Activated CD8-positive, alpha-beta T cell treated with anti-CD3 and anti-CD28 coated beads for 36 hours (primary cell): ENCODE results near the gene ANKDD1B. TPM values are rescaled to one million over a fixed set of nuclear protein-coding genes. Genes with fewer than 3 reads are reported as not detected.

Experiments
- ATAC-seq: fragments of 200-7000 bp; cut with Tn5 transposase; one replicate; pipeline ENCODE4 v1.10.0; 2021; ENCODE audit warnings: mild to moderate bottlenecking, moderate library complexity
- CTCF ChIA-PET: fragments of 350-600 bp; sonication (Branson Sonifier 250); formaldehyde crosslinking; loops from one replicate; lab custom pipeline; 2021; ENCODE audit warnings: antibody characterized with exemption; lab: Charles Lee
- POLR2A ChIA-PET: fragments of 350-600 bp; sonication (Branson Sonifier 250); formaldehyde crosslinking; loops from one replicate; lab custom pipeline; 2021; ENCODE audit warnings: antibody characterized with exemption; lab: Charles Lee
- DNase-seq: peaks from one replicate; pipeline ENCODE4 v3.0.0-alpha.2; 2020
- H3K27ac Mint-ChIP-seq: one replicate; pipeline ENCODE4 v1.8.0; 2021; ENCODE audit warnings: mild to moderate bottlenecking, mixed read lengths
- H3K27me3 Mint-ChIP-seq: one replicate; pipeline ENCODE4 v1.8.0; 2021; ENCODE audit warnings: mixed read lengths
- H3K36me3 Mint-ChIP-seq: one replicate; pipeline ENCODE4 v1.8.0; 2021; ENCODE audit warnings: low read depth, mixed read lengths
- H3K4me1 Mint-ChIP-seq: one replicate; pipeline ENCODE4 v1.8.0; 2021; ENCODE audit warnings: low read depth, mixed read lengths
- H3K4me3 Mint-ChIP-seq: one replicate; pipeline ENCODE4 v1.8.0; 2021; ENCODE audit warnings: mild to moderate bottlenecking, moderate library complexity, mixed read lengths
- H3K9me3 Mint-ChIP-seq: one replicate; pipeline ENCODE4 v1.8.0; 2021; ENCODE audit warnings: mixed read lengths
- intact Hi-C: fragments of 100-400 bp; cut with micrococcal nuclease; formaldehyde crosslinking; loops from one replicate; pipeline ENCODE4 v1.10.0; 2022
- total RNA-seq, 2 experiments: library from RNA; stranded (reverse); gene quantifications; one replicate each; pipeline ENCODE4 v1.2.3, GENCODE V29; 2021
- TF ChIP-seq, protein P1 (sequence below): fragments of 200-600 bp; IDR thresholded peaks from one replicate; pipeline ENCODE4 v1.8.0; 2022; ENCODE audit warnings: antibody characterized with exemption, mild to moderate bottlenecking

The ANKDD1B gene
- total RNA-seq, 2 experiments from 2014 or later: not detected

DNA sequence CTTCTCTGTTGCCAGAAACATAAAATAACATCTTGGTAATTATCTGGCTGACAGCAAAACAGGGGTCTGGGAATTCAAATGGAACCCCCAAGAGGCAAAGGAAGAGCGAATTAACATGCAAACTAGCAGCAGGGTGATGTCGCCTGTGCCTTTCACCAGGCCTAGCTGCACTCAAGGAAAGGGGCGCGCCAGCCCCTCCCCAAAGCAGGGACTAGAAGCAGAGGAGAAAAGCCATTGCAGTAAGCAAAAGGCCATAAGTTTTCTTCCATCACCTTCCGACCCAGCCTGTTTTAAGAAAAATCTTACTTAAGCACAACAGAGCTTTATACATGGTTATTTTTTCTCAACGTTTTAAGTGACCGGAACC lies 105.4 kb downstream of the ANKDD1B start:
- CTCF ChIA-PET: interaction anchor here (1.2 kb wide), 2 partner anchors 8 to 10 kb away, joined by 3 to 4 read pairs; no protein-coding TSS in a partner anchor
- Mint-ChIP-seq H3K27ac (peak overlapping the region; percentile 99), H3K4me3 (peak overlapping the region; percentile 96), H3K4me1 (peaks cover 27% of the 10 kb centered on the region), H3K9me3 (no peaks in the 10 kb centered on the region), H3K36me3 (peaks cover 17% of the 10 kb centered on the region), H3K27me3 (no peaks in the 10 kb centered on the region)
- ATAC-seq: peak; percentile 1
- POLR2A ChIA-PET: interaction anchor here (0.8 to 1.2 kb wide), 2 partner anchors 10 to 12 kb away, joined by 3 to 5 read pairs; no protein-coding TSS in a partner anchor
- TF ChIP-seq, protein P1, sequence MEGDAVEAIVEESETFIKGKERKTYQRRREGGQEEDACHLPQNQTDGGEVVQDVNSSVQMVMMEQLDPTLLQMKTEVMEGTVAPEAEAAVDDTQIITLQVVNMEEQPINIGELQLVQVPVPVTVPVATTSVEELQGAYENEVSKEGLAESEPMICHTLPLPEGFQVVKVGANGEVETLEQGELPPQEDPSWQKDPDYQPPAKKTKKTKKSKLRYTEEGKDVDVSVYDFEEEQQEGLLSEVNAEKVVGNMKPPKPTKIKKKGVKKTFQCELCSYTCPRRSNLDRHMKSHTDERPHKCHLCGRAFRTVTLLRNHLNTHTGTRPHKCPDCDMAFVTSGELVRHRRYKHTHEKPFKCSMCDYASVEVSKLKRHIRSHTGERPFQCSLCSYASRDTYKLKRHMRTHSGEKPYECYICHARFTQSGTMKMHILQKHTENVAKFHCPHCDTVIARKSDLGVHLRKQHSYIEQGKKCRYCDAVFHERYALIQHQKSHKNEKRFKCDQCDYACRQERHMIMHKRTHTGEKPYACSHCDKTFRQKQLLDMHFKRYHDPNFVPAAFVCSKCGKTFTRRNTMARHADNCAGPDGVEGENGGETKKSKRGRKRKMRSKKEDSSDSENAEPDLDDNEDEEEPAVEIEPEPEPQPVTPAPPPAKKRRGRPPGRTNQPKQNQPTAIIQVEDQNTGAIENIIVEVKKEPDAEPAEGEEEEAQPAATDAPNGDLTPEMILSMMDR: no peak
- intact Hi-C loops: no loop called here
- DNase-seq: no peak

GRCh38 chr5:75717082-75717922 lies 106.0 kb downstream of the ANKDD1B start, which contains the start of gene POC5:
POC5 (minus strand) TSS chr5:75717437; CDS start chr5:75712937, 4,500 bp downstream.
- Mint-ChIP-seq H3K27ac (peak within 1 kb of the TSS; percentile 99), H3K4me3 (peak within 1 kb of the TSS; percentile 96), H3K4me1 (peaks cover 24% of the 10 kb centered on the region), H3K36me3 (peaks cover 16% of the 10 kb centered on the region), H3K9me3 (no peaks in the 10 kb centered on the region), H3K27me3 (no peaks in the 10 kb centered on the region)
- ChIA-PET POLR2A (interaction anchor here (0.7 to 1.4 kb wide), 4 partner anchors 10 to 201 kb away, joined by 3 to 5 read pairs (median 4); no protein-coding TSS in a partner anchor), CTCF (interaction anchor here (1.2 kb wide), 2 partner anchors 9 kb away, joined by 3 to 4 read pairs; no protein-coding TSS in a partner anchor)
- TF ChIP-seq, protein P1: no peak
- intact Hi-C loops: no loop called here
- ATAC-seq (peak; percentile 95), DNase-seq (peak; percentile 99)

DNA sequence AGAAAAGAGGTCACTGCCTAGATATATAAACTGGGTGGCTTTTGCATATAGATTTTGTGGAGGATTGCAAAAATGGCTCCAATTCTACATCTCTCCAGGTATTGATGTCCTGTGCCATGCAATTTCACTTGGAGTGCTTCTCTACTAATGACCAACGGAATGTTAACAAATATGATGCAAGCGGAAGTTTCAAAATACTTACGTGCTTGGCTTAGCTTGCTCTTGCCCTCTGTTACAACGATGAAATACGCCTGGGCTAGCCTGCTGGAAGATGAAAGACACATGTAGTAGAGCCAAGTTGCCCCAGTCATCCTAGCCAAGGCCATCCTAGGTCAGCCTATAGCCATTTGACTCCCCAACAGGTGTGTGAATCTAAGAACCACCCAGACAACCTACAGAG lies 109.6 kb downstream of the ANKDD1B start:
- ATAC-seq (no peak), DNase-seq (no peak)
- Mint-ChIP-seq H3K4me1 (peaks cover 2% of the 10 kb centered on the region), H3K36me3 (no peaks in the 10 kb centered on the region), H3K27me3 (no peaks in the 10 kb centered on the region), H3K9me3 (no peaks in the 10 kb centered on the region), H3K4me3 (no peak overlapping the region), H3K27ac (no peak overlapping the region)
- POLR2A ChIA-PET: no interaction called here
- intact Hi-C loops: no loop called here
- TF ChIP-seq, protein P1: no peak
- CTCF ChIA-PET: no interaction called here

Other genes starting within 250 kb of the ANKDD1B start
- gene CERT1, start 99.8 kb upstream of the ANKDD1B start, total RNA-seq: 10 to 100 TPM; 23.9 to 24.6 TPM
- 10 to 100 TPM; 29.5 to 30.6 TPM for gene POLK, start 99.6 kb upstream of the ANKDD1B start, total RNA-seq
- gene POC5, start 106.0 kb downstream of the ANKDD1B start, total RNA-seq: 10 to 100 TPM; 14.5 to 15.7 TPM